Measurements from ENCODE around the gene TXNRD3. TPM values are rescaled to one million over a fixed set of nuclear protein-coding genes. Genes with fewer than 3 reads are reported as not detected.

Gene TXNRD3
- total and polyA plus RNA-seq, 3 experiments from 2014 or later: 1.3 TPM

DNA sequence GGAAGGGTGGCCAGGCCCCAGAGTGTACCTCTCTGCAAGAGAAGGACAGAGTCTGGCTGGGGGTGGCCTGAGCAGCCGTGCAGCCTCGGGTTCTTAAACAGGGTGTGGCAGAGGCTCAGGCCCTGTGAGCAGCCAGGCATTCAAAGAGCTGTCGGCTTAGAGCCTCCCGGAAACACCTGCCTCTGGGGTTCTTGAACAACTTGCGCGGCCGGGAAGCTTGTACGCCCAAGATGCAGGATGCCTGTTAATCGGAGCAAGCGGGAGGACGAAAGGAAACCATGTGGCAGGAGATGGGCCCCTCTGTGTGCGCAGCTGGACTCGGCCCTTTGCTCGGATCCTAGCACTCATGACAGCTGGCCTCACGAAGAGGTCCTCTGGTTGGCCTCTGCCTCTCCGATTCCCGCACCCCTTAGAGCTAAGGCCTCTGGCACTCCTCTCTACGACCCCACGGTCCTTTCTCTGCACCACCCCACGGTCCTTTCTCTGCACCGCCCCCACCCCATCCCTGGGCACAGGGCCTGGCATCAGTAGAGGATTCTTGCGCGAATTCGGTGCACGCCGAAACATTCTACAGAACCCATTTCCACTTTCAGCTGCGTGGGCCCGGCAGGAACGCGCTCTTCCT lies 23.9 kb upstream of the TXNRD3 start:
- peak overlapping the region in 3 of 7 donors; percentile 10 to 83 (median 37) for H3K4me3 Mint-ChIP-seq
- H3K4me1 Mint-ChIP-seq: peaks cover 3 to 6% (median 4%) of the 10 kb centered on the region in 3 donors
- Histone ChIP-seq H3K36me3 (ENCODE audit: insufficient read depth, low read length) (no peaks in the 10 kb centered on the region), H3K9me3 (ENCODE audit: low read length) (no peaks in the 10 kb centered on the region), H3K4me1 (ENCODE audit: insufficient read depth, low read length) (peaks cover 4% of the 10 kb centered on the region), H3K27me3 (ENCODE audit: insufficient read depth, low read length, poor library complexity, severe bottlenecking) (peaks cover 7% of the 10 kb centered on the region), H3K27ac (ENCODE audit: low read depth, low read length) (no peak overlapping the region), H3K4me3 (ENCODE audit: low read length) (no peak overlapping the region)
- H3K27ac Mint-ChIP-seq: peak overlapping the region in 2 of 8 donors; percentile 7 to 32
- CTCF ChIA-PET: interaction anchor here (1.4 to 4.8 kb wide), 7 partner anchors 10 to 867 kb away, joined by 3 to 79 read pairs (median 6); no protein-coding TSS in a partner anchor
- peaks cover 16 to 40% of the 10 kb centered on the region in 2 donors for H3K27me3 Mint-ChIP-seq
- DNase-seq: no peak
- no peaks in the 10 kb centered on the region for H3K36me3 Mint-ChIP-seq
- POLR2A ChIA-PET: no interaction called here
- peaks cover 0 to 11% (median 2%) of the 10 kb centered on the region in 5 donors for H3K9me3 Mint-ChIP-seq

DNA sequence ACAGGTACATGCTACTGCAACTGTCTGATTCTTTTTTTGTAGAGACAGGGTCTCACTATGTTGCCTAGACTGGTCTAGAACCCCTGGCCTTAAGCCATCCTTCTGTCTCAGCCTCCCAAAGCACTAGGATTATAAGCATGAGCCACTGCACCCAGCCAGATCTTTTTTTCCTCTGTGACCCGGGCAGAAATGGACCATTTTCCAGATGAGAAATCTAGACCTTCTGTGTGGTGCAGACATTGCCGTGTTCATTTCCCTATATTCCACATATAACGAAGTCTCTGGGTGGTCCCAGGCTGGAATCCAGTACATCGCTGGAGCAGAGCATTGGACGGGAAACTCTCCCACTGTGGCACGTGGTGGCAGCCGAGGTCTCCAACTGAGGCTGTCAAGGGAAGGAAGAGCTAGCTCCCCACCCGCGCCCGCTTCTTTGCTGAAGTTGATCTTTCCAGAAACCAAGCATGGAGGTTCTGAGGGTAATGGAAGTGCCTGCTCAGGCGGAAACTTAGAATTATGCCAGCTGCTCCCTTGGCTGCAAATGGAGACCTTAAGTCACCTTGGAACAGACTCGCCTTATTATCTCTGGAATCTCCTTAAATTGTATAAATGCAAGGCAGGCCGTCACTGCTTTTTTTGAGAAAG lies 23.1 kb upstream of the TXNRD3 start:
- H3K4me3 Mint-ChIP-seq: no peak overlapping the region
- H3K27me3 Mint-ChIP-seq: peaks cover 16 to 40% of the 10 kb centered on the region in 2 donors
- peak overlapping the region in 1 of 8 donors; percentile 19 for H3K27ac Mint-ChIP-seq
- ChIA-PET CTCF (interaction anchor here (1.3 to 4.8 kb wide), 3 partner anchors 10 to 868 kb away, joined by 3 to 79 read pairs (median 11); no protein-coding TSS in a partner anchor), POLR2A (no interaction called here)
- no peak overlapping the region for H3K27ac ChIP-seq (ENCODE audit: low read depth, low read length)
- H3K9me3 Mint-ChIP-seq: peaks cover 0 to 12% (median 3%) of the 10 kb centered on the region in 5 donors
- H3K4me1 Mint-ChIP-seq: peaks cover 3 to 6% (median 4%) of the 10 kb centered on the region in 3 donors
- no peak for DNase-seq
- no peak overlapping the region for H3K4me3 ChIP-seq (ENCODE audit: low read length)
- H3K27me3 ChIP-seq (ENCODE audit: insufficient read depth, low read length, poor library complexity, severe bottlenecking): peaks cover 7% of the 10 kb centered on the region
- peaks cover 4% of the 10 kb centered on the region for H3K4me1 ChIP-seq (ENCODE audit: insufficient read depth, low read length)
- H3K36me3 Mint-ChIP-seq: no peaks in the 10 kb centered on the region
- no peaks in the 10 kb centered on the region for H3K36me3 ChIP-seq (ENCODE audit: insufficient read depth, low read length)
- no peaks in the 10 kb centered on the region for H3K9me3 ChIP-seq (ENCODE audit: low read length)

DNA sequence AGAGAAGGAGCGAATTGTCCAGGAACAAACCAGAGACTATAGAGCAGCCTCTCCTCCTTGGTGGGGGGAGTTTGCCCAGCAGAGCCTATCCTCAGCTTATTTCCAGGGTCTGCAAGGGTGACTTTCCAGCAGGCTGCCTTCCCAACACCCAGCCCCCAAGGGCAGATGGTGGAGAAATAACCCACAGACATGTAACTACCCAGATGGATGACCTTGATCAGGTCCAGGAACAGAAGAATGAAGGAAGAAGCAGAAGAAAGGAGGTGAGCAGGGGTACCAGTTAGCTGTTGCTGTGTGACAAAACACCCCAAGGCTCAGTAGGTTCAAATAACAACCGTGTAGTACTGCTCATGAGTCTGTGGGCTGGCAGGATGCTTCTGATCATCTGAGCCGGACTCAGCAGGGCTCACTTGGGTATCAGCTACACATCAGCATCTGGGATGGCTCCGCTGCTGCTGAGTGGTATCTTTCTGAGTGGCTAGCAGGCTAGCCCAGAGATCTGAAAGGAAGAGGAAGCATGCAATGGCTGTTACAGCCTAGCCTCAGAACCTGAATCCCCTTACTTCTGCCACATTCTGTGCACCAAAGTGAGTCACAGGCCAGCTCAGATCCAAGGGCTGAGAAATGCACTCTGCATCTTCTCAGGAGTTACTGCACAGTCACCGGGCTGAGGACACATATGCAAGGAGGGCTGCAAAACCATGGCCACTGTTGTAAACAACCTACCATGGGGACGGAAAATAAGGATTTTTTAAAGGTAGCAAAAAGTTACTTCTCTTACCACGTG lies 22.2 kb upstream of the TXNRD3 start:
- CTCF ChIA-PET: interaction anchor here (1.3 to 4.8 kb wide), 2 partner anchors 18 to 869 kb away, joined by 3 to 79 read pairs; no protein-coding TSS in a partner anchor
- POLR2A ChIA-PET: no interaction called here
- no peak for DNase-seq
- Histone ChIP-seq H3K27ac (ENCODE audit: low read depth, low read length) (no peak overlapping the region), H3K4me1 (ENCODE audit: insufficient read depth, low read length) (peaks cover 4% of the 10 kb centered on the region), H3K36me3 (ENCODE audit: insufficient read depth, low read length) (no peaks in the 10 kb centered on the region), H3K4me3 (ENCODE audit: low read length) (no peak overlapping the region), H3K27me3 (ENCODE audit: insufficient read depth, low read length, poor library complexity, severe bottlenecking) (peaks cover 7% of the 10 kb centered on the region), H3K9me3 (ENCODE audit: low read length) (no peaks in the 10 kb centered on the region)
- peaks cover 3 to 6% (median 4%) of the 10 kb centered on the region in 3 donors for H3K4me1 Mint-ChIP-seq
- H3K27ac Mint-ChIP-seq: no peak overlapping the region
- H3K9me3 Mint-ChIP-seq: peaks cover 0 to 12% (median 3%) of the 10 kb centered on the region in 5 donors
- H3K4me3 Mint-ChIP-seq: peak overlapping the region in 1 of 7 donors; percentile 18
- H3K36me3 Mint-ChIP-seq: no peaks in the 10 kb centered on the region
- peaks cover 16 to 37% of the 10 kb centered on the region in 2 donors for H3K27me3 Mint-ChIP-seq

DNA sequence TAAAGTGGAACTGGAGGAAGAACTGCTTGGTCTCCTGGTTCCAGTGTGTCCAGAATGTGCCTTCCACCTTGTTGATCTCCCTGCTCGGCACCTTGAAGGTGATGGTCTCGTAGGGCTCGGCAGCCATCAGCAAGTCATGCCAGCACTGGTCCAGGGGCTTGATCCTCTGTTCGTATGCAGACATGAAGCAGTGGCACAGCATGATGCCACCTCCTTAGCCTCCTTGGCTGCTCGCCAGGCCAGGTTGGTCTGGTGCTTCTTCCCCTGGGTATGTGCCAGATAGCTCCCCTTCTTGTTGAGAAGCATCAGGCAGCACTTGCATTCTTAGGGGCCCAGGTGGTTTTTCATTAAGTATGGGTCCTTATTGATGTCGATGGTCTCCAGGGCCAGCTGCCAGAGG lies 17.8 kb upstream of the TXNRD3 start:
- Histone ChIP-seq H3K4me1 (ENCODE audit: insufficient read depth, low read length) (no peaks in the 10 kb centered on the region), H3K4me3 (ENCODE audit: low read length) (no peak overlapping the region), H3K36me3 (ENCODE audit: insufficient read depth, low read length) (no peaks in the 10 kb centered on the region), H3K9me3 (ENCODE audit: low read length) (no peaks in the 10 kb centered on the region), H3K27me3 (ENCODE audit: insufficient read depth, low read length, poor library complexity, severe bottlenecking) (peaks cover 7% of the 10 kb centered on the region), H3K27ac (ENCODE audit: low read depth, low read length) (no peak overlapping the region)
- Mint-ChIP-seq H3K4me3 (no peak overlapping the region), H3K27ac (no peak overlapping the region), H3K9me3 (peaks cover 3 to 21% (median 12%) of the 10 kb centered on the region in 5 donors), H3K27me3 (peaks cover 7 to 25% of the 10 kb centered on the region in 2 donors), H3K36me3 (peaks cover 0 to 8% (median 0%) of the 10 kb centered on the region in 3 donors), H3K4me1 (no peaks in the 10 kb centered on the region)
- ChIA-PET POLR2A (no interaction called here), CTCF (no interaction called here)
- no peak for DNase-seq

DNA sequence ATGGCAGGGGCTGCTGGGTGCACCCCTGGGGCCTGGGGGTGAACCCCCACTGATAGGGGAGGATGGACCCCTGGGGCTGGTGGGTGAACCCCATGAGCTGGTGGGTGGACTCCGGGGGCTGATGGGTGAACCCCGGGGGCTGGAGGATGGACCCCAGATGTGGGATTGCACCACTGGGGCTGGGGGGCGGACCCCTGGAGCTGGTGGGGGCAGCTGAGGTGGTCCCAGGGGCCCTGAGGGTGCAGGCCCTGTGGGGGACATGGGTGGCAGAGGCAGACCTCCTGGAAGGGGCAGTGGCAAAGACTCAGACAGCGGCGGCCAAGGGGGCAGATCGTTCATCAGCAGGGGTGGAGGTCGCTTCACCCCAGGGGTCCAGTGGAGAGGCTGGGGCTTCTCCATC lies 17.4 kb upstream of the TXNRD3 start:
- peaks cover 3 to 21% (median 12%) of the 10 kb centered on the region in 5 donors for H3K9me3 Mint-ChIP-seq
- peaks cover 7 to 21% of the 10 kb centered on the region in 2 donors for H3K27me3 Mint-ChIP-seq
- H3K4me3 Mint-ChIP-seq: no peak overlapping the region
- DNase-seq: no peak
- Histone ChIP-seq H3K9me3 (ENCODE audit: low read length) (no peaks in the 10 kb centered on the region), H3K36me3 (ENCODE audit: insufficient read depth, low read length) (no peaks in the 10 kb centered on the region), H3K4me1 (ENCODE audit: insufficient read depth, low read length) (no peaks in the 10 kb centered on the region), H3K27me3 (ENCODE audit: insufficient read depth, low read length, poor library complexity, severe bottlenecking) (peaks cover 7% of the 10 kb centered on the region), H3K4me3 (ENCODE audit: low read length) (no peak overlapping the region), H3K27ac (ENCODE audit: low read depth, low read length) (no peak overlapping the region)
- ChIA-PET CTCF (no interaction called here), POLR2A (no interaction called here)
- H3K27ac Mint-ChIP-seq: no peak overlapping the region
- no peaks in the 10 kb centered on the region for H3K4me1 Mint-ChIP-seq
- H3K36me3 Mint-ChIP-seq: peaks cover 0 to 8% (median 0%) of the 10 kb centered on the region in 3 donors

DNA sequence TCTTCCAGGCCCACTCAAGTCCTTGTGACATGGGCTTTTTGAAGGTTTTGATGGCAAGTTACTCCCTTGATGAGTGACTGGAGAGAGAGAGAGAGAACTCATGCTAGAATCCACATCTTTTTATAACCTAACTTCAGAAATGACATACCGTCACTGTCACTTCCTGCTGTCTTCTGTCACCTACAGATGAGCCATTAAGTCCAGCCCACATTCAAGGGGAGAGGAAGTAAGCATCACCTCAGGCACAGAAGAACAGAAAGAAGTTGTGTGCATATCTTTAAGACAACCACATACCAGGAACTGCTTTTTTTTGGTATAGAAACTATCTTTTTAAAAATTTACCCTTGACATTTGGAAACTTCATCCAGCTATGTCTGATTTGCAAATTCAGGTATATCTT lies 16.6 kb upstream of the TXNRD3 start:
- ChIA-PET POLR2A (no interaction called here), CTCF (no interaction called here)
- Histone ChIP-seq H3K4me1 (ENCODE audit: insufficient read depth, low read length) (no peaks in the 10 kb centered on the region), H3K27me3 (ENCODE audit: insufficient read depth, low read length, poor library complexity, severe bottlenecking) (peaks cover 2% of the 10 kb centered on the region), H3K4me3 (ENCODE audit: low read length) (no peak overlapping the region), H3K36me3 (ENCODE audit: insufficient read depth, low read length) (no peaks in the 10 kb centered on the region), H3K9me3 (ENCODE audit: low read length) (no peaks in the 10 kb centered on the region), H3K27ac (ENCODE audit: low read depth, low read length) (no peak overlapping the region)
- Mint-ChIP-seq H3K27me3 (peaks cover 7 to 13% of the 10 kb centered on the region in 2 donors), H3K4me1 (no peaks in the 10 kb centered on the region), H3K4me3 (no peak overlapping the region), H3K9me3 (peaks cover 3 to 21% (median 12%) of the 10 kb centered on the region in 5 donors), H3K36me3 (peaks cover 0 to 8% (median 0%) of the 10 kb centered on the region in 3 donors), H3K27ac (no peak overlapping the region)
- DNase-seq: no peak

DNA sequence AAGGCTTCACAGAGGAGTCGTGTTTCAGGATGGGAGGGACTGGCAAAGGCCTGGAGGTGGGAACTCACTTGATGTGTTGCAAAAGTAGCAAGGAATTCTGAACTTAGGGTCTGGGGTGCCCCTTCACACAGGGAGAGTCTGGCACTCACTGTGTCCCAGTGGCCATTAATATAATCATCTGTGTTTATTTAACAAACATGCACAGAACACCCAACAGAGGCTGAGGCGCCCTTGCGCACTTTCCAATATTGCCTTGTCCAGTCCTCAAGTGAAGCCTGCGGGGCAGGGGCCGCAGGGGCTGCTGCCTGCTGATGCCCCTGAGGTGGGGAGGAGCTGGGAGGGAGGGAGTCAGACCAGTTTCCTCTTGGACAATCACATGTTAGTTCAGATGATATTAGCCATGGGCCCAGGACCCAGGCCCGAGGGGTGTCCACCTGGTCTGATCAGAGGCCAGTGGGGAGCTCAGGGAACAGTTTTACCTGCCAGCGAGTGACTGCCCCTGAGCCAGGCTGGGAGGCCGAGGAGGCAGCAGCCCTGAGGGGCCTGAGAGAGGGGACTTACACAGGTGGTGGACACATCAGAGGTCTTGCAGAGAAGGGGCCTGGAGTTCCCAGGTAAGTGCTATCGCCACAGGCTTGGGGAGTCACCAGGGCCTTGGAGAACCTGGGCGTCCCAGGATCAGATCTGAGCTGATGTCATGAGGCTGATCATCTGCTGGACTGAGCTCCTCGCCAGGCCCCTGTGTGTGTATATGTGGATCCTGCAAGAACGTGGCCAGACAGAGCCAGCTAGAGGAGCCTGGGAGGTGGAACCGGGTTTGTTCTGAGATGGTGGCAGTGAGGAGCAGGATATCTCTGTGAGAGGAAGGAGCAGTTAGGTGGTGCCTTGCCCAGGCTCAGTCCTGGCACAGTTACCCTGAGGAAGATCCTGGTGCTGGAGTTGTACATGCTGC lies 13.8 kb upstream of the TXNRD3 start:
- H3K9me3 ChIP-seq (ENCODE audit: low read length): no peaks in the 10 kb centered on the region
- Mint-ChIP-seq H3K36me3 (peaks cover 0 to 8% (median 0%) of the 10 kb centered on the region in 3 donors), H3K27ac (no peak overlapping the region), H3K4me1 (no peaks in the 10 kb centered on the region), H3K4me3 (no peak overlapping the region), H3K9me3 (peaks cover under 1 to 12% (median 9%) of the 10 kb centered on the region in 5 donors), H3K27me3 (peaks cover 3 to 11% of the 10 kb centered on the region in 2 donors)
- H3K4me3 ChIP-seq (ENCODE audit: low read length): no peak overlapping the region
- no peaks in the 10 kb centered on the region for H3K4me1 ChIP-seq (ENCODE audit: insufficient read depth, low read length)
- no peak overlapping the region for H3K27ac ChIP-seq (ENCODE audit: low read depth, low read length)
- CTCF ChIA-PET: interaction anchor here (2.3 kb wide), 1 partner anchor 10 kb away, joined by 11 read pairs; no protein-coding TSS in a partner anchor
- no peaks in the 10 kb centered on the region for H3K36me3 ChIP-seq (ENCODE audit: insufficient read depth, low read length)
- POLR2A ChIA-PET: no interaction called here
- no peak for DNase-seq
- H3K27me3 ChIP-seq (ENCODE audit: insufficient read depth, low read length, poor library complexity, severe bottlenecking): no peaks in the 10 kb centered on the region

Data from CD8-positive, alpha-beta memory T cell (primary cell).